GM10266 (cell line): ENCODE measurements around the gene RCC1.

Source experiments
- DNase-seq: peaks from one replicate; pipeline ENCODE4 v3.0.0; 2012; ENCODE audit errors: extremely low spot score
- CTCF ChIP-seq: IDR thresholded peaks from 2 replicates; pipeline ENCODE4 v1.5.1; 2012; ENCODE audit warnings: mild to moderate bottlenecking, low read depth; ENCODE audit not compliant: control insufficient read depth, insufficient read depth; ENCODE audit errors: missing control alignments

RCC1 gene

GRCh38 chr1:28506907-28507246 lies 1.0 kb downstream of the RCC1 start:
- DNase-seq = no peak
- TF ChIP-seq CTCF = no peak

DNA sequence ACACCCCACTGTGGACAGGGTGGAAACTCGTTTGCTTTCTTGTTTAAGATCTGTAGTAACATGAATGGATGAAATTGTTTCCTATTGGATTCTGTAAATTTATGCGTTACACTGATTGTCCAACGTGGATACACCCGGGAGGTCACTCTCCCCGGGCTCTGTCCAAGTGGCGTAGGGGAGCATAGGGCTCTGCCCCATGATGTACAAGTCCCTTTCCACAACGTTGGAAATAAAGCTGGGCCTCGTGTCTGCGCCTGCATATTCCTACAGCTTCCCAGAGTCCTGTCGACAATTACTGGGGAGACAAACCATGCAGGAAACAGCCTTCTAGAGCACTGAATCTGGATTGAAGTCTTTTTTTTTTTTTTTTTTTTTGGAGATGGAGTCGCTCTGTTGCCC lies 1.4 kb downstream of the RCC1 start:
- TF ChIP-seq CTCF = no peak
- DNase-seq = no peak

GRCh38 chr1:28507646-28508434 lies 2.0 kb downstream of the RCC1 start:
- no peak for DNase-seq
- TF ChIP-seq CTCF = no peak

- DNase-seq = no peak
- no peak for TF ChIP-seq CTCF
Measured at GRCh38 chr1:28508435-28508754, 2.6 kb downstream of the RCC1 start.

- no peak for DNase-seq
- no peak for TF ChIP-seq CTCF
Measured at GRCh38 chr1:28509705-28510272, 3.9 kb downstream of the RCC1 start.

DNA sequence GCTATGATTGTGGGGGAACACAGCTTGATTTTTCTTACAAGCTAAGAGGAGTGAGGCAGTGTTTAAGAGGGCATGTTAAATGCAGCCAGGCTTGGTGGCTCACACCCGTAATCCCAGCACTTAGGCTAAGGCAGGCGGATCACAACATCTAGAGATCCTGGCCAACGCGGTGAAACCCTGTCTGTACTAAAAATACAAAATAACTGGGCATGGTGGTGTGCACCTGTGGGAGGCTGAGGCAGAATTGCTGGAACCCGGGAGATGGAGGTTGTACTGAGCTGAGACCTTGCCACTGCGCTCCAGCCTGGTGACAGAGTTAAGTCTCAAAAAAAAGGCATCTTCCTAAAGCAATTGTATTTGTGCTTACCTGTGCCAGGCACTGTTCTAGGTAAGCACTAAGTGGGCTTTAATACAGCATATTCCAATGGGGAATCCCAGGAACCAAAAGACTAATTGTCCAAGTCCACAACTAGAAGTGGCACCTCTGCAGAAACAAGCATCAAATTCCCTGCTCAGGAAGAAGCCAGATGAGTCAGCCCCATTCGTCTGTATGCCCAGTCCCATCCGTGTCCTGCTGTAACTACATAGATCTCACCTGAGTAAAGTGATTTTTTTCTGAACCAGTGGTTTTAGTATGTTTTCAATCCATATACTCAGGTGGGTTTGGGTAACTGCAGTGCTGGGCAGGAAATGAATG lies 4.6 kb downstream of the RCC1 start:
- no peak for DNase-seq
- TF ChIP-seq CTCF = no peak

- no peak for DNase-seq
- no peak for TF ChIP-seq CTCF
Measured at GRCh38 chr1:28510970-28511440, 5.2 kb downstream of the RCC1 start.
